ENCODE results near the gene HOXA11.

The HOXA11 gene

GRCh38 chr7:27192546-27193334 is 7.7 kb upstream of the HOXA11 start:
- DNase-seq (ENCODE audit: low read depth in 2 of 2), result no peak

GRCh38 chr7:27191833-27192545 is 7.0 kb upstream of the HOXA11 start:
- no peak for DNase-seq (ENCODE audit: low read depth in 2 of 2)

GRCh38 chr7:27191161-27191731 is 6.2 kb upstream of the HOXA11 start:
- DNase-seq (ENCODE audit: low read depth in 2 of 2), result no peak

GRCh38 chr7:27189997-27190748 is 5.1 kb upstream of the HOXA11 start:
- no peak for DNase-seq (ENCODE audit: low read depth in 2 of 2)

GRCh38 chr7:27189295-27189996 is 4.4 kb upstream of the HOXA11 start:
- no peak for DNase-seq (ENCODE audit: low read depth in 2 of 2)

- no peak for DNase-seq (ENCODE audit: low read depth in 2 of 2)
Measured at GRCh38 chr7:27188386-27189294, 3.6 kb upstream of the HOXA11 start.

GRCh38 chr7:27187475-27188385 is 2.7 kb upstream of the HOXA11 start:
- DNase-seq (ENCODE audit: low read depth in 2 of 2), result no peak

GRCh38 chr7:27186668-27187474 is 1.8 kb upstream of the HOXA11 start:
- no peak for DNase-seq (ENCODE audit: low read depth in 2 of 2)

GRCh38 chr7:27185854-27186667 is 1.0 kb upstream of the HOXA11 start:
- DNase-seq (ENCODE audit: low read depth in 2 of 2), result no peak

- DNase-seq (ENCODE audit: low read depth in 2 of 2), result no peak
Measured at GRCh38 chr7:27184337-27185012, 557 bp downstream of the HOXA11 start.

- DNase-seq (ENCODE audit: low read depth in 2 of 2), result no peak
Measured at GRCh38 chr7:27183682-27184336, 1.2 kb downstream of the HOXA11 start.

- DNase-seq (ENCODE audit: low read depth in 2 of 2), result no peak
Measured at GRCh38 chr7:27182861-27183681, 2.0 kb downstream of the HOXA11 start.

GRCh38 chr7:27182285-27182841 is 2.7 kb downstream of the HOXA11 start:
- no peak for DNase-seq (ENCODE audit: low read depth in 2 of 2)

- DNase-seq (ENCODE audit: low read depth in 2 of 2), result no peak
Measured at GRCh38 chr7:27181795-27182275, 3.2 kb downstream of the HOXA11 start.
